ENCODE measurements around the gene API5.

Gene API5

GRCh38 chr11:43278193-43278956, 33.4 kb upstream of the API5 start:
- DNase-seq, result peak; percentile 20
- H3K27ac ChIP-seq, result no peak overlapping the region
- H3K9me3 ChIP-seq (ENCODE audit: severe bottlenecking), result no peaks in the 10 kb centered on the region
- no peaks in the 10 kb centered on the region for H3K36me3 ChIP-seq
- peaks cover 48% of the 10 kb centered on the region for H3K27me3 ChIP-seq (ENCODE audit: insufficient read depth, low read depth, severe bottlenecking)
- H3K4me3 ChIP-seq (ENCODE audit: low read depth, low read length), result no peak overlapping the region
- TF ChIP-seq CTCF (IDR thresholded peaks at IDR 0.05; ENCODE audit: low read depth, low read length), result peak; percentile 28

GRCh38 chr11:43282607-43283440, 29.0 kb upstream of the API5 start:
- H3K27ac ChIP-seq, result no peak overlapping the region
- H3K4me3 ChIP-seq (ENCODE audit: low read depth, low read length), result no peak overlapping the region
- H3K9me3 ChIP-seq (ENCODE audit: severe bottlenecking), result no peaks in the 10 kb centered on the region
- no peaks in the 10 kb centered on the region for H3K36me3 ChIP-seq
- DNase-seq, result peak; percentile 36
- peak; percentile 69 for TF ChIP-seq CTCF (IDR thresholded peaks at IDR 0.05; ENCODE audit: low read depth, low read length)
- peaks cover 75% of the 10 kb centered on the region for H3K27me3 ChIP-seq (ENCODE audit: insufficient read depth, low read depth, severe bottlenecking)

GRCh38 chr11:43285826-43286225, 26.0 kb upstream of the API5 start:
- TF ChIP-seq CTCF (IDR thresholded peaks at IDR 0.05; ENCODE audit: low read depth, low read length), result no peak
- Histone ChIP-seq H3K27me3 (ENCODE audit: insufficient read depth, low read depth, severe bottlenecking) (peaks cover 64% of the 10 kb centered on the region), H3K4me3 (ENCODE audit: low read depth, low read length) (no peak overlapping the region), H3K9me3 (ENCODE audit: severe bottlenecking) (peaks cover 3% of the 10 kb centered on the region), H3K36me3 (no peaks in the 10 kb centered on the region), H3K27ac (no peak overlapping the region)
- no peak for DNase-seq

GRCh38 chr11:43289368-43289767, 22.4 kb upstream of the API5 start:
- H3K27ac ChIP-seq, result no peak overlapping the region
- no peak for TF ChIP-seq CTCF (IDR thresholded peaks at IDR 0.05; ENCODE audit: low read depth, low read length)
- peaks cover 60% of the 10 kb centered on the region for H3K27me3 ChIP-seq (ENCODE audit: insufficient read depth, low read depth, severe bottlenecking)
- H3K9me3 ChIP-seq (ENCODE audit: severe bottlenecking), result peaks cover 3% of the 10 kb centered on the region
- no peaks in the 10 kb centered on the region for H3K36me3 ChIP-seq
- no peak overlapping the region for H3K4me3 ChIP-seq (ENCODE audit: low read depth, low read length)
- no peak for DNase-seq

GRCh38 chr11:43298397-43298796, 13.4 kb upstream of the API5 start:
- TF ChIP-seq CTCF (IDR thresholded peaks at IDR 0.05; ENCODE audit: low read depth, low read length), result no peak
- H3K9me3 ChIP-seq (ENCODE audit: severe bottlenecking), result peaks cover 6% of the 10 kb centered on the region
- H3K4me3 ChIP-seq (ENCODE audit: low read depth, low read length), result no peak overlapping the region
- H3K27ac ChIP-seq, result no peak overlapping the region
- H3K36me3 ChIP-seq, result no peaks in the 10 kb centered on the region
- H3K27me3 ChIP-seq (ENCODE audit: insufficient read depth, low read depth, severe bottlenecking), result peaks cover 37% of the 10 kb centered on the region
- no peak for DNase-seq

Data from WERI-Rb-1 (cell line).